ENCODE data around the gene MICAL2.

DNA sequence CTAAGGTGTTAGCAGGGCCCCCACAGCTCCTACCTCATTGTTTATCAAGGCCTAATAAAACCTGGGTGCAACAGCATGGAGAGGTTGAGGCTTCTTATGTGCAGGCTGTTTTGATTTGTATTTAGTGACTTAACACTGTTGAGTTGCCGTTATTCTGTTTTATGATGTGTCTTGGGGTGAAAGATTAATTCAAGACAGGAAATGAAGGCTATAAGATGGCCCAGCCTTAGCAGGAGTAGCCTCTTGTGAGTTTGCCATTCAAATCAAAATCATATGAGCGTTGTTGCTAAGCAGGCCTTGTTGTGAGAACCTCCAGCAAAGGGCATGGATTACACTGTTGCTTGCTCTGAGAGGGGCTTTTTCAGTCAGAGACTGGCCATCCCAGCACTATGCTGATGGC lies 31.8 kb downstream of the MICAL2 start:
- TF ChIP-seq ZC3H10 (CRISPR knock-in tag; IDR thresholded peaks at IDR 0.05) (no peak), PATZ1 (CRISPR knock-in tag; IDR thresholded peaks at IDR 0.05; ENCODE audit: borderline replicate concordance) (no peak), ISL1 (CRISPR knock-in tag; IDR thresholded peaks at IDR 0.05) (no peak), GLIS3 (CRISPR knock-in tag; IDR thresholded peaks at IDR 0.05) (no peak), ARNTL (CRISPR knock-in tag; IDR thresholded peaks at IDR 0.05; ENCODE audit: borderline replicate concordance, low read depth) (no peak), ZFP30 (CRISPR knock-in tag; IDR thresholded peaks at IDR 0.05) (no peak), PPARA (CRISPR knock-in tag; IDR thresholded peaks at IDR 0.05; ENCODE audit: borderline replicate concordance) (no peak), ZNF565 (CRISPR knock-in tag; conservative IDR thresholded peaks at IDR 0.05; ENCODE audit: low read depth) (no peak), ESRRG (CRISPR knock-in tag; IDR thresholded peaks at IDR 0.05) (no peak), CREB5 (CRISPR knock-in tag; IDR thresholded peaks at IDR 0.05; ENCODE audit: low read depth) (no peak), ZFP3 (CRISPR knock-in tag; IDR thresholded peaks at IDR 0.05) (no peak), TCF4 (CRISPR knock-in tag; IDR thresholded peaks at IDR 0.05; ENCODE audit: borderline replicate concordance) (no peak), POU6F1 (CRISPR knock-in tag; IDR thresholded peaks at IDR 0.05; ENCODE audit: borderline replicate concordance, low read depth) (no peak)
- TF ChIP-seq, protein P1, sequence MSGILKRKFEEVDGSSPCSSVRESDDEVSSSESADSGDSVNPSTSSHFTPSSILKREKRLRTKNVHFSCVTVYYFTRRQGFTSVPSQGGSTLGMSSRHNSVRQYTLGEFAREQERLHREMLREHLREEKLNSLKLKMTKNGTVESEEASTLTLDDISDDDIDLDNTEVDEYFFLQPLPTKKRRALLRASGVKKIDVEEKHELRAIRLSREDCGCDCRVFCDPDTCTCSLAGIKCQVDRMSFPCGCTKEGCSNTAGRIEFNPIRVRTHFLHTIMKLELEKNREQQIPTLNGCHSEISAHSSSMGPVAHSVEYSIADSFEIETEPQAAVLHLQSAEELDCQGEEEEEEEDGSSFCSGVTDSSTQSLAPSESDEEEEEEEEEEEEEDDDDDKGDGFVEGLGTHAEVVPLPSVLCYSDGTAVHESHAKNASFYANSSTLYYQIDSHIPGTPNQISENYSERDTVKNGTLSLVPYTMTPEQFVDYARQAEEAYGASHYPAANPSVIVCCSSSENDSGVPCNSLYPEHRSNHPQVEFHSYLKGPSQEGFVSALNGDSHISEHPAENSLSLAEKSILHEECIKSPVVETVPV (CRISPR knock-in tag; IDR thresholded peaks at IDR 0.05), result no peak
